A549 (cell line): ENCODE measurements around the gene FMO5. TPM values are rescaled to one million over a fixed set of nuclear protein-coding genes. Genes with fewer than 3 reads are reported as not detected.
"Not testable (repeated sequence)": the region's sequence is repeated elsewhere in the genome, so short reads cannot be mapped to it uniquely, and the experiment has no call there.

Experiments used
- ATAC-seq, 2 experiments: fragments of 200-7000 bp in 1 of 2; fragments of >200 bp in 1 of 2; cut with Nextera tagmentation in 1 of 2; cut with Tn5 transposase in 1 of 2; 3 replicates each; pipeline versions ENCODE4 v1.8.0 to v1.9.1; 2018 to 2020; ENCODE audit warnings: mild to moderate bottlenecking in 1 of 2, moderate library complexity in 1 of 2
- CTCF ChIA-PET: fragments of 300-600 bp; sonication (Branson Sonifier 250); formaldehyde crosslinking; extraction: SDS; loops from one replicate; lab custom pipeline; 2021; ENCODE audit warnings: antibody characterized with exemption, inconsistent platforms; lab: Yijun Ruan, JAX
- POLR2A ChIA-PET: fragments of 350-600 bp; formaldehyde crosslinking; extraction: SDS; loops from one replicate; lab custom pipeline; 2021; ENCODE audit warnings: antibody characterized with exemption, inconsistent platforms; lab: Yijun Ruan, JAX
- DNase-seq, 2 experiments: peaks; one replicate each; pipeline versions ENCODE4 v3.0.0 to v3.0.0-alpha.2; 2011 to 2016; ENCODE audit warnings: low read depth in 1 of 2, low spot score in 1 of 2
- FAIRE-seq: peaks from 2 replicates; lab custom pipeline; 2011; peaks lifted over from hg19 to GRCh38; lab: Jason Lieb, UNC
- H3K27ac ChIP-seq, 2 experiments: fragments of >200 bp; sonication (Bioruptor Twin); formaldehyde crosslinking; 3 replicates each; pipeline ENCODE4 v1.5.1; 2016 to 2017
- H3K4me1 ChIP-seq: fragments of >200 bp; sonication (Bioruptor Twin); formaldehyde crosslinking; 3 replicates; pipeline ENCODE4 v1.6.1; 2016
- H3K4me2 ChIP-seq: fragments of >200 bp; sonication (Bioruptor Twin); formaldehyde crosslinking; 3 replicates; pipeline ENCODE4 v1.6.1; 2016
- H3K4me3 ChIP-seq: fragments of >200 bp; sonication (Bioruptor Twin); formaldehyde crosslinking; 3 replicates; pipeline ENCODE4 v1.5.1; 2016
- H3K9me3 ChIP-seq: fragments of >200 bp; sonication (Bioruptor Twin); formaldehyde crosslinking; 3 replicates; pipeline ENCODE4 v1.6.1; 2016
- BCL3 ChIP-seq: fragments of >200 bp; sonication (Bioruptor Twin); formaldehyde crosslinking; IDR thresholded peaks from 3 replicates; pipeline ENCODE4 v1.6.1; 2016
- CBX2 ChIP-seq: fragments of 200-600 bp; sonication (generic); IDR thresholded peaks from 2 replicates; pipeline ENCODE4 v1.6.1; 2016; ENCODE audit warnings: low read depth, mild to moderate bottlenecking, borderline replicate concordance
- CTCF ChIP-seq: fragments of >200 bp; sonication (Bioruptor Twin); formaldehyde crosslinking; IDR thresholded peaks from 3 replicates; pipeline ENCODE4 v1.5.1; 2016
- EHF ChIP-seq: fragments of 250-450 bp; sonication (Bioruptor Pico); IDR thresholded peaks from 2 replicates; pipeline ENCODE4 v1.5.0; 2020; ENCODE audit warnings: mild to moderate bottlenecking
- HOXA7 ChIP-seq: fragments of 250-450 bp; sonication (Bioruptor Pico); IDR thresholded peaks from 2 replicates; pipeline ENCODE4 v1.5.0; 2020; ENCODE audit warnings: mild to moderate bottlenecking, moderate library complexity
- KDM1A ChIP-seq: fragments of 200-600 bp; sonication (generic); IDR thresholded peaks from 2 replicates; pipeline ENCODE4 v1.6.1; 2016; ENCODE audit warnings: low read depth, mild to moderate bottlenecking
- KDM5A ChIP-seq: fragments of 200-600 bp; sonication (generic); IDR thresholded peaks from 2 replicates; pipeline ENCODE4 v1.6.1; 2016; ENCODE audit warnings: antibody characterized with exemption, mild to moderate bottlenecking
- MYC ChIP-seq: IDR thresholded peaks from 2 replicates; pipeline ENCODE4 v1.6.1; 2012; ENCODE audit warnings: mild to moderate bottlenecking, inconsistent platforms, low read length, improper control_type of control experiment, borderline replicate concordance
- POLR2AphosphoS2 ChIP-seq: conservative IDR thresholded peaks from 2 replicates; pipeline ENCODE4 v1.6.1; 2012; ENCODE audit warnings: low read length, improper control_type of control experiment, inconsistent platforms
- RFX5 ChIP-seq: fragments of 450-650 bp; IDR thresholded peaks from 2 replicates; pipeline ENCODE4 v1.7.1; 2014; ENCODE audit warnings: antibody characterized with exemption, mild to moderate bottlenecking, moderate library complexity
- RNF2 ChIP-seq: fragments of 200-600 bp; sonication (generic); IDR thresholded peaks from 2 replicates; pipeline ENCODE4 v1.6.1; 2016; ENCODE audit warnings: low read depth, mild to moderate bottlenecking, antibody characterized with exemption, moderate library complexity, borderline replicate concordance
- SMC3 ChIP-seq: fragments of >200 bp; sonication (Bioruptor Twin); formaldehyde crosslinking; IDR thresholded peaks from 3 replicates; pipeline ENCODE4 v1.6.1; 2018; ENCODE audit warnings: inconsistent platforms
- TFCP2L1 ChIP-seq: fragments of 250-450 bp; sonication (Bioruptor Pico); IDR thresholded peaks from 2 replicates; pipeline ENCODE4 v1.5.0; 2021; ENCODE audit warnings: mild to moderate bottlenecking
- TP53 ChIP-seq: fragments of 250-450 bp; sonication (Bioruptor Pico); IDR thresholded peaks from 2 replicates; pipeline ENCODE4 v1.5.0; 2021; ENCODE audit warnings: mild to moderate bottlenecking, moderate library complexity
- ZFP36 ChIP-seq: fragments of 450-650 bp; IDR thresholded peaks from 2 replicates; pipeline ENCODE4 v1.6.1; 2014; ENCODE audit warnings: borderline replicate concordance; ENCODE audit not compliant: partially characterized antibody
- ZNF302 ChIP-seq: fragments of 250-450 bp; sonication (Bioruptor Pico); IDR thresholded peaks from 2 replicates; pipeline ENCODE4 v1.9.0; 2021; ENCODE audit warnings: inconsistent platforms, mild to moderate bottlenecking, moderate library complexity
- WGBS: methylation state at CpG from one replicate; pipeline ENCODE4 v1.1.6; 2017; ENCODE audit errors: missing lambda C conversion rate; 5-methylcytosine and 5-hydroxymethylcytosine counted together
- polyA plus RNA-seq, 4 experiments: library from polyadenylated mRNA; depleted of rRNA in 3 of 4; stranded (reverse); fragments of >200 nt; fragmentation: RNase III in 1 of 4; extraction: RNeasy Plus Mini Kit Qiagen cat#74134 plus additional on column Dnase treatment in 1 of 4; gene quantifications; 2 replicates in 3 of 4; 3 replicates in 1 of 4; pipeline ENCODE4 v1.2.3, GENCODE V29; 2011 to 2017
- TF ChIP-seq, protein P1 (sequence below): IDR thresholded peaks from 2 replicates; pipeline ENCODE4 v1.6.1; 2012
- TF ChIP-seq, protein P2 (sequence below): IDR thresholded peaks from 2 replicates; pipeline ENCODE4 v1.6.1; 2012
- TF ChIP-seq, protein P3 (sequence below): fragments of 450-650 bp; IDR thresholded peaks from 2 replicates; pipeline ENCODE4 v1.6.1; 2014; ENCODE audit warnings: antibody characterized with exemption

FMO5 gene
- polyA plus RNA-seq, 2 of the 4 experiments (the other 2 are of a cell fraction), result 0.37 to 3.4 TPM

GRCh38 chr1:147241934-147242448 lies 16.9 kb upstream of the FMO5 start:
- peak overlapping the region; percentile 97 to 98 for H3K27ac ChIP-seq
- 46% methylated on average over 9 of the region's 9 CpGs for WGBS
- TF ChIP-seq CBX2 (no peak), ZNF302 (no peak), SMC3 (no peak), RNF2 (no peak), TP53 (no peak), RFX5 (no peak), BCL3 (no peak), ZFP36 (no peak)
- TF ChIP-seq, protein P1, sequence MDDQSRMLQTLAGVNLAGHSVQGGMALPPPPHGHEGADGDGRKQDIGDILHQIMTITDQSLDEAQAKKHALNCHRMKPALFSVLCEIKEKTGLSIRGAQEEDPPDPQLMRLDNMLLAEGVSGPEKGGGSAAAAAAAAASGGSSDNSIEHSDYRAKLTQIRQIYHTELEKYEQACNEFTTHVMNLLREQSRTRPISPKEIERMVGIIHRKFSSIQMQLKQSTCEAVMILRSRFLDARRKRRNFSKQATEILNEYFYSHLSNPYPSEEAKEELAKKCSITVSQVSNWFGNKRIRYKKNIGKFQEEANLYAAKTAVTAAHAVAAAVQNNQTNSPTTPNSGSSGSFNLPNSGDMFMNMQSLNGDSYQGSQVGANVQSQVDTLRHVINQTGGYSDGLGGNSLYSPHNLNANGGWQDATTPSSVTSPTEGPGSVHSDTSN, result no peak
- ATAC-seq, result no peak
- H3K4me1 ChIP-seq, result peaks cover 46% of the 10 kb centered on the region
- no peak for DNase-seq
- FAIRE-seq, result no peak
- peak overlapping the region; percentile 91 for H3K4me3 ChIP-seq
- H3K4me2 ChIP-seq, result peak overlapping the region; percentile 56
- CTCF ChIA-PET, result interaction anchor here (0.6 to 3.7 kb wide), 41 partner anchors 10 to 357 kb away, joined by 3 to 51 read pairs (median 4); partner anchors contain the start of genes FMO5 and PRKAB2
- POLR2A ChIA-PET, result interaction anchor here (0.7 to 1.8 kb wide), 8 partner anchors 11 to 157 kb away, joined by 3 to 35 read pairs (median 6); partner anchors contain the start of genes FMO5 and PRKAB2
- no peaks in the 10 kb centered on the region for H3K9me3 ChIP-seq

DNA sequence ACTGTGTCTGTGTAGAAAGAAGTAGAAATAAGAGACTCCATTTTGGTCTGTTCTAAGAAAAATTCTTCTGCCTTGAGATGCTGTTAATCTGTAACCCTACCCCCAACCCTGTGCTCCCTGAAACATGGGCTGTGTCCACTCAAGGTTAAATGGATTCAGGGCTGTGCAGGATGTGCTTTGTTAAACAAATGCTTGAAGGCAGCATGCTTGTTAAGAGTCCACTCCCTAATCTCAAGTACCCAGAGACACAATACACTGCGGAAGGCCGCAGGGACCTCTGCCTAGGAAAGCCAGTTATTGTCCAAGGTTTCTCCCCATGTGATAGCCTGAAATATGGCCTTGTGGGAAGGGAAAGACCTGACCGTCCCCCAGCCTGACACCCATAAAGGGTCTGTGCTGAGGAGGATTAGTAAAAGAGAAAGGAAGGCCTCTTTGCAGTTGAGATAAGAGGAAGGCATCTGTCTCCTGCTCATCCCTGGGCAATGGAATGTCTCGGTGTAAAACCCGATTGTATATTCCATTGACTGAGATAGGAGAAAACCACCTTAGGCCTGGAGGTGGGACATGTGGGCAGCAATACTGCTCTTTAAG lies 15.1 kb upstream of the FMO5 start:
- H3K4me3 ChIP-seq, POLR2A ChIA-PET, DNase-seq, ATAC-seq, FAIRE-seq, H3K9me3 ChIP-seq: not testable (repeated sequence)
- peak overlapping the region in 1 of 2 experiments; percentile 11; a peak in 2 of 6 replicates for H3K27ac ChIP-seq
- H3K4me1 ChIP-seq, result peaks cover 50% of the 10 kb centered on the region
- 0 out of 3 replicates have a peak overlapping the region, but pooled peaks have one; percentile 67 for H3K4me2 ChIP-seq
- CTCF ChIA-PET, result interaction anchor here (0.8 kb wide), 1 partner anchor 15 kb away, joined by 3 read pairs; the partner anchor contains the start of gene FMO5
- WGBS, result 86% methylated on average over 5 of the region's 5 CpGs

DNA sequence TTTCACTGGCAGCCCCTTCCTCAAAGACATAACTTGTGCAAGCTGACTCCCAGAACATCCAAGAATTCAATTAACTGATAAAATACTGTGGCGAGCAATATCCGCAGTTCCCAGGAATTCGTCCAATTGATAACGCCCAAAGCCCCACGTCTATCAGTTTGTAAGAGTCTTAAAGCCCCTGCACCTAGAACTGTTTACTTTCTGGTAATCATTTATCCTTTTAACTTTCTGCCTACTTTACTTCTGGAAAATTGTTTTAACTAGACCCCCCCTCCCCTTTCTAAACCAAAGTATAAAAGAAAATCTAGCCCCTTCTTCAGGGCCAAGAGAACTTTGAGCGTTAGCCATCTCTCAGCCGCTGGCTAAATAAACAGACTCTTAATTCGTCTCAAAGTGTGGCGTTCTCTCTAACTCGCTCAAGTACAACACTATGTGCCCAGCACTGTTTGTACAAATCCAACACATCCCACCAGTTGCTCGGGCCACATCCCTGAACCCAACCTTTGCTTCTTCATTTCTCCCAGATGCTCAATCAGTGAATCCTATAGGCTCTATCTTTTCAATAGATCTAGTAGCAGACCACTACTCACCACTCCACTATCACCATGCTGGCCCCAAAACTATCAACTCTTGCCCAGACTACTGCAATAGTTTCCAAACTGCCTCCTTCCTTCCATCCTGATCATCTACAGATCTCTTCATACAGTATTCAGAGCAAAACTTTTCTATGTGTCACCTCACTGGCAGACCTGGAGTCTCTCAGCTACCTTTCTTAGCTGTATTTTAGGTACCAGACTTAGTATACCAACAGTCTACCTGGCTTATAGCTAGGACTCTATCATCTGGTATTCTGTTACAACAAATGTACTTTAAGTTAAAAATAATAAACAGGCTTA lies 14.0 kb upstream of the FMO5 start:
- no peak for DNase-seq
- POLR2A ChIA-PET, result no interaction called here
- TF ChIP-seq, protein P2, sequence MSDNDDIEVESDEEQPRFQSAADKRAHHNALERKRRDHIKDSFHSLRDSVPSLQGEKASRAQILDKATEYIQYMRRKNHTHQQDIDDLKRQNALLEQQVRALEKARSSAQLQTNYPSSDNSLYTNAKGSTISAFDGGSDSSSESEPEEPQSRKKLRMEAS, result no peak
- no peak for TF ChIP-seq CTCF
- TF ChIP-seq BCL3, result no peak
- TF ChIP-seq POLR2AphosphoS2, result no peak
- TF ChIP-seq HOXA7 (CRISPR knock-in tag), result no peak
- no peak for TF ChIP-seq KDM5A
- TF ChIP-seq KDM1A, result no peak
- TF ChIP-seq EHF (CRISPR knock-in tag), result no peak
- TF ChIP-seq MYC, result no peak
- TF ChIP-seq RNF2, result no peak
- no peak for TF ChIP-seq TFCP2L1 (CRISPR knock-in tag)
- TF ChIP-seq, protein P3, sequence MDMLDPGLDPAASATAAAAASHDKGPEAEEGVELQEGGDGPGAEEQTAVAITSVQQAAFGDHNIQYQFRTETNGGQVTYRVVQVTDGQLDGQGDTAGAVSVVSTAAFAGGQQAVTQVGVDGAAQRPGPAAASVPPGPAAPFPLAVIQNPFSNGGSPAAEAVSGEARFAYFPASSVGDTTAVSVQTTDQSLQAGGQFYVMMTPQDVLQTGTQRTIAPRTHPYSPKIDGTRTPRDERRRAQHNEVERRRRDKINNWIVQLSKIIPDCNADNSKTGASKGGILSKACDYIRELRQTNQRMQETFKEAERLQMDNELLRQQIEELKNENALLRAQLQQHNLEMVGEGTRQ, result no peak

More for the DNA sequence above, 14.0 kb upstream of the FMO5 start:
- FAIRE-seq (no peak), ATAC-seq (no peak)
- no peak overlapping the region for H3K4me3 ChIP-seq
- peak overlapping the region; percentile 49 to 50 for H3K27ac ChIP-seq
- no peaks in the 10 kb centered on the region for H3K9me3 ChIP-seq
- peak overlapping the region; percentile 67; the same call in 2 of the 3 replicates for H3K4me2 ChIP-seq
- CTCF ChIA-PET, result interaction anchor here (0.8 to 2.6 kb wide), 2 partner anchors 14 to 66 kb away, joined by 3 to 12 read pairs; partner anchors contain the start of gene FMO5
- H3K4me1 ChIP-seq, result peaks cover 44% of the 10 kb centered on the region
- 73% methylated on average over 11 of the region's 11 CpGs for WGBS
